Measurements from ENCODE around the gene PEX11A. TPM values are rescaled to one million over a fixed set of nuclear protein-coding genes. Genes with fewer than 3 reads are reported as not detected.

Gene PEX11A
- total and polyA plus RNA-seq, 2 donors (not counting 1 experiment from before 2014, with no cell fraction given) = 0.78 to 2.4 TPM

GRCh38 chr15:89671687-89672086 lies 18.9 kb downstream of the PEX11A start:
- no peak overlapping the region for H3K4me3 Mint-ChIP-seq
- TF ChIP-seq CTCF (IDR thresholded peaks at IDR 0.05) (no peak), EZH2 (IDR thresholded peaks at IDR 0.05; ENCODE audit: borderline replicate concordance, insufficient read depth, low read depth, low read length, poor library complexity, severe bottlenecking) (no peak)
- H3K4me1 Mint-ChIP-seq = no peaks in the 10 kb centered on the region
- ChIA-PET POLR2A (no interaction called here), CTCF (no interaction called here)
- Histone ChIP-seq H3K4me1 (ENCODE audit: control insufficient read depth in 2 of 2, insufficient read depth in 2 of 2, low read length in 2 of 2) (no peaks in the 10 kb centered on the region), H3K36me3 (replicated peaks in 1 of 2; ENCODE audit: control extremely low read depth in 1 of 2, control insufficient read depth in 1 of 2, extremely low read depth in 1 of 2, insufficient read depth in 2 of 2, low read length in 1 of 2) (no peaks in the 10 kb centered on the region), H3K4me2 (replicated peaks; ENCODE audit: low read depth, low read length, poor library complexity, severe bottlenecking) (no peak overlapping the region), H2AFZ (ENCODE audit: insufficient read depth, low read depth, low read length, poor library complexity, severe bottlenecking) (no peak overlapping the region), H3K27me3 (replicated peaks in 1 of 4; ENCODE audit: control extremely low read depth in 1 of 4, control insufficient read depth in 3 of 4, insufficient read depth in 4 of 4, low read length in 3 of 4) (peaks cover 0 to 5% (median 0%) of the 10 kb centered on the region in 4 experiments), H3K27ac (ENCODE audit: low read length in 2 of 2) (no peak overlapping the region), H3K9me3 (ENCODE audit: control extremely low read depth in 1 of 3, control insufficient read depth in 2 of 3, insufficient read depth in 1 of 3, low read length in 2 of 3) (peaks cover 0 to 4% (median 0%) of the 10 kb centered on the region in 3 donors), H3K79me2 (ENCODE audit: control insufficient read depth, insufficient read depth, low read length) (no peaks in the 10 kb centered on the region), H4K20me1 (ENCODE audit: control insufficient read depth, insufficient read depth, low read length, poor library complexity, severe bottlenecking) (no peaks in the 10 kb centered on the region), H3K9ac (ENCODE audit: low read length) (no peak overlapping the region), H3K4me3 (ENCODE audit: control extremely low read depth in 1 of 5, extremely low read depth in 1 of 5, insufficient read depth in 1 of 5, low read depth in 2 of 5, low read length in 4 of 5) (no peak overlapping the region)
- H3K27me3 Mint-ChIP-seq = peaks cover 8% of the 10 kb centered on the region
- 68% methylated on average over 2 of the region's 4 CpGs for WGBS (ENCODE audit: insufficient coverage)
- DNase-seq (no peak), ATAC-seq (ENCODE audit: low read depth) (no peak)
- no peaks in the 10 kb centered on the region for H3K9me3 Mint-ChIP-seq (ENCODE audit: insufficient read depth)
- intact Hi-C loops (cut with micrococcal nuclease) = no loop called here
- H3K27ac Mint-ChIP-seq = no peak overlapping the region

DNA sequence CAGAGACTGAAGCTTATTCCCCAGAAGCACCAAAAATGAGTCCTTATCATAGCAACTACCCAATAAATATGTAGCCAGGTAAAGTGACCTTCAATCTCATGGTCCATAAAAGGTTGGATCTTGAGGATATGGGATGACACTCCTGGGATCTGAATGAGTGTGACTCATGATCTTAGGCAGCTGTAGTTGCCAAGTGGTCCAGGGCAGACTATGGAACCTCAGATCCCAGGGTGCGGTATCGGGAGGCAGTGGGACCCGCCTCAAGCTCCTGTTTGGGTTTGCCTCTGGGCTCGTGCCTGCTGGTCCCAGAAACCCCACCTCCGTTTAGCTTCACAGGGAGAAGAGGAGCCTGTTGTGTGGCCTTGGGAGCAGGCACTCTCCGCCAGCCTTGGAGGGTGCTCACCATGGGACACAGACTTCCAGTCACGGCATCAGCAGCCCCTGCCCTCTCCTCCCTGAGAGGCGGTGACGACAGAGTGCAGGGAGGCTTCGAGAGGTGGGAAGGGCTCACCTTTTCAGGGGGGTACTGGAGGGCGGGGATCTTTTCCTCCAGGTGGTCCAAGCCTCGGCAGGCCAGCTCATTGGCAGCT lies 19.5 kb downstream of the PEX11A start:
- H3K9me3 ChIP-seq (ENCODE audit: control extremely low read depth in 1 of 3, control insufficient read depth in 2 of 3, insufficient read depth in 1 of 3, low read length in 2 of 3) = peaks cover 0 to 4% (median 0%) of the 10 kb centered on the region in 3 donors
- peaks cover 0 to 12% (median 0%) of the 10 kb centered on the region in 4 experiments for H3K27me3 ChIP-seq (replicated peaks in 1 of 4; ENCODE audit: control extremely low read depth in 1 of 4, control insufficient read depth in 3 of 4, insufficient read depth in 4 of 4, low read length in 3 of 4)
- TF ChIP-seq EZH2 (IDR thresholded peaks at IDR 0.05; ENCODE audit: borderline replicate concordance, insufficient read depth, low read depth, low read length, poor library complexity, severe bottlenecking) = no peak
- H3K4me3 ChIP-seq (ENCODE audit: control extremely low read depth in 1 of 5, extremely low read depth in 1 of 5, insufficient read depth in 1 of 5, low read depth in 2 of 5, low read length in 4 of 5) = no peak overlapping the region
- H3K27ac ChIP-seq (ENCODE audit: low read length in 2 of 2) = no peak overlapping the region
- no peak overlapping the region for H3K4me2 ChIP-seq (replicated peaks; ENCODE audit: low read depth, low read length, poor library complexity, severe bottlenecking)
- H3K27me3 Mint-ChIP-seq = peaks cover 8% of the 10 kb centered on the region
- no peak overlapping the region for H2AFZ ChIP-seq (ENCODE audit: insufficient read depth, low read depth, low read length, poor library complexity, severe bottlenecking)
- intact Hi-C loops (cut with micrococcal nuclease) = no loop called here
- no peak overlapping the region for H3K4me3 Mint-ChIP-seq
- H3K4me1 Mint-ChIP-seq = no peaks in the 10 kb centered on the region
- no peaks in the 10 kb centered on the region for H4K20me1 ChIP-seq (ENCODE audit: control insufficient read depth, insufficient read depth, low read length, poor library complexity, severe bottlenecking)
- ChIA-PET POLR2A (no interaction called here), CTCF (no interaction called here)
- no peak for ATAC-seq (ENCODE audit: low read depth)
- no peaks in the 10 kb centered on the region for H3K79me2 ChIP-seq (ENCODE audit: control insufficient read depth, insufficient read depth, low read length)
- peaks cover 0 to under 1% of the 10 kb centered on the region in 2 donors for H3K4me1 ChIP-seq (ENCODE audit: control insufficient read depth in 2 of 2, insufficient read depth in 2 of 2, low read length in 2 of 2)
- H3K27ac Mint-ChIP-seq = no peak overlapping the region
- no peaks in the 10 kb centered on the region for H3K36me3 ChIP-seq (replicated peaks in 1 of 2; ENCODE audit: control extremely low read depth in 1 of 2, control insufficient read depth in 1 of 2, extremely low read depth in 1 of 2, insufficient read depth in 2 of 2, low read length in 1 of 2)
- no peak overlapping the region for H3K9ac ChIP-seq (ENCODE audit: low read length)
- DNase-seq = no peak
- WGBS (ENCODE audit: insufficient coverage) = 90% methylated on average over 9 of the region's 12 CpGs
- no peaks in the 10 kb centered on the region for H3K9me3 Mint-ChIP-seq (ENCODE audit: insufficient read depth)
